ENCODE data around the gene PDP2. TPM values are rescaled to one million over a fixed set of nuclear protein-coding genes. Genes with fewer than 3 reads are reported as not detected.
A peak's percentile ranks its signal among the peaks of the same experiment; 100 is the strongest.

Gene PDP2, protein sequence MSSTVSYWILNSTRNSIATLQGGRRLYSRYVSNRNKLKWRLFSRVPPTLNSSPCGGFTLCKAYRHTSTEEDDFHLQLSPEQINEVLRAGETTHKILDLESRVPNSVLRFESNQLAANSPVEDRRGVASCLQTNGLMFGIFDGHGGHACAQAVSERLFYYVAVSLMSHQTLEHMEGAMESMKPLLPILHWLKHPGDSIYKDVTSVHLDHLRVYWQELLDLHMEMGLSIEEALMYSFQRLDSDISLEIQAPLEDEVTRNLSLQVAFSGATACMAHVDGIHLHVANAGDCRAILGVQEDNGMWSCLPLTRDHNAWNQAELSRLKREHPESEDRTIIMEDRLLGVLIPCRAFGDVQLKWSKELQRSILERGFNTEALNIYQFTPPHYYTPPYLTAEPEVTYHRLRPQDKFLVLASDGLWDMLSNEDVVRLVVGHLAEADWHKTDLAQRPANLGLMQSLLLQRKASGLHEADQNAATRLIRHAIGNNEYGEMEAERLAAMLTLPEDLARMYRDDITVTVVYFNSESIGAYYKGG
- 8.3 TPM for polyA plus RNA-seq (2013, experiment 1 of 2)
- 8.8 TPM for polyA plus RNA-seq (2013, experiment 2 of 2)

DNA sequence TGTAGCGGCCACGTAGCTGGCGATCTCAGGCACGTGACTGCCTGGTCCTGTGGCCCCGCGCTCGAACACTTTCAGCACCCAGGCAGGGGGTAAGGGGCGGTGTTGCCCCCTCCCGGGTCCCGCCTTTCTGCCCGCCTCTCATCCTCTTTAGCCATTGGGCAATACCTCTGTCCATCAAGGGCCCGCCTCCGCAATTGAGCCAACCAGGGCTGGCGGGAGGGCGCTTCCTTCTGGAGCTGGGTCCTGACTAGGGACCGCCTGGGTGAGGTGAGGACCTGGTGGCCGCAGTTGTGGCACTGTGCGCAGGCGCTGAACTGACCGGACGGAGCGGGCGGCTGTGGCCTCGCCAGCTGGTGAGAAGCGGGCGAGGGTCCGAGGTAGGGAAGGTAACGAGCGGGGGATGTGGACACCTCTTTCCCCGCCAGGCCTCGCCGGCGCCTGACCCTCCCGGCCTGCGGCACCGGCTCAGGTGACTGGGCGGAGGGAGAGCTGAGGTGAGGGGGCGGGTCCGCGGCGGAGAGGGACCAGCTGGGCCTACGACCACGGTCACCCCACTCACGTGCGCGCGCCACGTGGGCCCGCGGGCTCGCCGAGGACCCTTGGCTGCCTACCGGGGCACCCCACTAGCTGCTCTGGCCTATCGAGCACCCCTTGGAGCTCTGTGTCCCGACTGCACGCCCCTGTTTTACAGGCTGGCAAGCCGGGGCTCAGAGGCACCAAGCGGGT, at the start of gene PDP2:
PDP2 (plus strand) TSS at position 228 of the 726 bp plus-strand sequence. CDS start 3,770 bp downstream, outside the sequence.
- H3K9me3 ChIP-seq (replicated peaks in 1 of 2; ENCODE audit: control insufficient read depth in 2 of 2, insufficient read depth in 1 of 2, low read depth in 1 of 2, low read length in 2 of 2), result peaks cover 0 to 2% of the 10 kb centered on the region in 2 donors
- H2BK12ac ChIP-seq (ENCODE audit: low read length), result peak within 1 kb of the TSS; percentile 81
- peak within 1 kb of the TSS; percentile 92 for H3K14ac ChIP-seq (ENCODE audit: low read length)
- H2BK15ac ChIP-seq (ENCODE audit: low read length), result peak within 1 kb of the TSS; percentile 56
- peak within 1 kb of the TSS; percentile 93 for H3K4me2 ChIP-seq (ENCODE audit: insufficient read depth, low read length, poor library complexity, severe bottlenecking)
- H3K79me1 ChIP-seq (ENCODE audit: low read depth, low read length), result peaks cover 5% of the 10 kb centered on the region
- WGBS, 2 donors (ENCODE audit: extremely low coverage in 2 of 2, insufficient read length in 2 of 2, insufficient replicate concordance in 1 of 2), result no CpG with 5 or more reads among the region's 58 CpGs
- H2BK120ac ChIP-seq (ENCODE audit: low read depth, low read length), result no peak within 1 kb of the TSS
- H3K23ac ChIP-seq (ENCODE audit: low read depth, low read length, poor library complexity), result peak within 1 kb of the TSS; percentile 90
- no peak within 1 kb of the TSS for H2AK5ac ChIP-seq (ENCODE audit: low read depth, low read length)
- peak within 1 kb of the TSS; percentile 89 for H2AFZ ChIP-seq (ENCODE audit: low read length)
- peak within 1 kb of the TSS; percentile 54 to 89 for H3K4me3 ChIP-seq (ENCODE audit: low read length in 2 of 2)
- H3K9ac ChIP-seq (ENCODE audit: low read depth, low read length, poor library complexity), result peak within 1 kb of the TSS; percentile 75
- no peak within 1 kb of the TSS for H3K27ac ChIP-seq (replicated peaks; ENCODE audit: low read length)
- H4K8ac ChIP-seq (ENCODE audit: low read depth, low read length), result peak within 1 kb of the TSS; percentile 55
- H3K18ac ChIP-seq (ENCODE audit: low read length), result peak within 1 kb of the TSS; percentile 93
- H3K4me1 ChIP-seq (ENCODE audit: control insufficient read depth in 2 of 2, insufficient read depth in 1 of 2, low read depth in 1 of 2, low read length in 2 of 2), result peaks cover 5 to 7% of the 10 kb centered on the region in 2 donors
- H2BK5ac ChIP-seq (ENCODE audit: low read length), result peak within 1 kb of the TSS; percentile 15
- peak within 1 kb of the TSS; percentile 72 for H4K91ac ChIP-seq (ENCODE audit: low read depth, low read length, poor library complexity)
- DNase-seq (ENCODE audit: low spot score), result peak; percentile 94
- peaks cover 15 to 16% of the 10 kb centered on the region in 2 donors for H3K36me3 ChIP-seq (replicated peaks in 1 of 2; ENCODE audit: control insufficient read depth in 2 of 2, insufficient read depth in 2 of 2, low read length in 2 of 2)
- peak within 1 kb of the TSS; percentile 93 for H3K4ac ChIP-seq (ENCODE audit: low read length)
- H3K27me3 ChIP-seq (ENCODE audit: control insufficient read depth in 3 of 3, insufficient read depth in 3 of 3, low read depth in 1 of 3, low read length in 3 of 3), result no peaks in the 10 kb centered on the region

DNA sequence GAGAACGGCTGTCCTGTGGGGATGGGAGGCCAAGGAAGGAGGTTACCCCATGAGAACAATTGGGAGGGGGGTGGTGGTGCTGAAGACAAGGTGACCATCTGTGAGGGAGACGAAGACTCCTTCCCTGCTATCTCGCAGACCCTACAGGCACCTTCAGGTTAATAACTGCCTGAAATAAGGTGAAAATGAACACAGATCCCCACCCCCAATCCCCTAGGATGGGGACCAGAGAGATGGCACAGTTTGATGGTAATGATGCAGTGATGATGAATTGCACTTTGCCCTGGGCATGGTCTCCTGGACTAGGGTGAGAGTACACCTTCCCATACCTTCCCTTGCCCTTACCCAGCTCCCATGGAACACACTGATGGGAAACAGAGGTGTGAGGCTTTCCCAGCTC, 48.1 kb upstream of the PDP2 start:
- Histone ChIP-seq H3K36me3 (replicated peaks in 1 of 2; ENCODE audit: control insufficient read depth in 2 of 2, insufficient read depth in 2 of 2, low read length in 2 of 2) (peaks cover 6 to 24% of the 10 kb centered on the region in 2 donors), H2BK120ac (ENCODE audit: low read depth, low read length) (no peak overlapping the region), H3K18ac (ENCODE audit: low read length) (no peak overlapping the region), H3K79me1 (ENCODE audit: low read depth, low read length) (no peaks in the 10 kb centered on the region), H3K4ac (ENCODE audit: low read length) (no peak overlapping the region), H2BK12ac (ENCODE audit: low read length) (no peak overlapping the region), H3K14ac (ENCODE audit: low read length) (no peak overlapping the region), H3K9ac (ENCODE audit: low read depth, low read length, poor library complexity) (no peak overlapping the region), H3K27me3 (ENCODE audit: control insufficient read depth in 3 of 3, insufficient read depth in 3 of 3, low read depth in 1 of 3, low read length in 3 of 3) (peaks cover 0 to 30% (median 0%) of the 10 kb centered on the region in 3 experiments), H3K23ac (ENCODE audit: low read depth, low read length, poor library complexity) (no peak overlapping the region), H3K9me3 (replicated peaks in 1 of 2; ENCODE audit: control insufficient read depth in 2 of 2, insufficient read depth in 1 of 2, low read depth in 1 of 2, low read length in 2 of 2) (no peaks in the 10 kb centered on the region), H2BK15ac (ENCODE audit: low read length) (no peak overlapping the region), H3K4me3 (ENCODE audit: low read length in 2 of 2) (no peak overlapping the region), H2BK5ac (ENCODE audit: low read length) (no peak overlapping the region), H2AFZ (ENCODE audit: low read length) (no peak overlapping the region), H3K27ac (replicated peaks; ENCODE audit: low read length) (no peak overlapping the region), H4K91ac (ENCODE audit: low read depth, low read length, poor library complexity) (no peak overlapping the region), H2AK5ac (ENCODE audit: low read depth, low read length) (no peak overlapping the region), H3K4me1 (ENCODE audit: control insufficient read depth in 2 of 2, insufficient read depth in 1 of 2, low read depth in 1 of 2, low read length in 2 of 2) (peaks cover 5 to 7% of the 10 kb centered on the region in 2 donors), H4K8ac (ENCODE audit: low read depth, low read length) (no peak overlapping the region), H3K4me2 (ENCODE audit: insufficient read depth, low read length, poor library complexity, severe bottlenecking) (no peak overlapping the region)
- WGBS, 2 donors (ENCODE audit: extremely low coverage in 2 of 2, insufficient read length in 2 of 2, insufficient replicate concordance in 1 of 2), result no CpG with 5 or more reads among the region's 3 CpGs
- DNase-seq (ENCODE audit: low spot score), result no peak

DNA sequence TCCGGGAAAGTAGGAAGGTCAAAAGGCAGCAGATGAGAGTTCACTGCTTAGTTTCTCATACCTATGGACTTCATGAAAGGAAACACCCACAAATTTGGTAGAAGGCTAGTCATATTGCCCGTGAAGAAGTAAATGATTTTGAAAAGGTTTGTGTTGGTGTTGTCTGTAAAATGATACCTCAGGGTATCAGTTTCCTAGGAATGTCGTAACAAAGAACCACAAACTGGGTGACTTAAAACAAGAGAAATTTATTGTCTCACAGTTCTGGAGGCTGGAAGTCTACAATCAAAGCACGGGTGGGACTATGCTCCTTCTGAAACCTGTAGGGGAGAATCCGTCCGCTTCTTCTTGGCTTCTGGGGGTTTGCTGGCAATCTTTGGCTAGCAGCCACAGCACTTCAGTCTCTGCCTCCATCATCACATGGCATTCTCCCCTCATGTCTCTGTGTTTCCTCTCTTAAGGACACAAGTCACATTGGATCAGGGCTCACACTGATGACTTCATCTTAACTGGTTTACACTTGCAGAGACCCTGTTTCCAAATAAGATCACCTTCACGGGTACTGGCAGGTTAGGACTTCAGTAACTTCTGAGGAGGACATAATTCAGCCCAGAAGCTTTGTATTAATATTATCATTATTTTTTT, 47.5 kb upstream of the PDP2 start:
- Histone ChIP-seq H2BK120ac (ENCODE audit: low read depth, low read length) (no peak overlapping the region), H3K14ac (ENCODE audit: low read length) (no peak overlapping the region), H3K27me3 (ENCODE audit: control insufficient read depth in 3 of 3, insufficient read depth in 3 of 3, low read depth in 1 of 3, low read length in 3 of 3) (peaks cover 0 to 30% (median 0%) of the 10 kb centered on the region in 3 experiments), H3K79me1 (ENCODE audit: low read depth, low read length) (no peaks in the 10 kb centered on the region), H4K91ac (ENCODE audit: low read depth, low read length, poor library complexity) (no peak overlapping the region), H4K8ac (ENCODE audit: low read depth, low read length) (no peak overlapping the region), H3K27ac (replicated peaks; ENCODE audit: low read length) (no peak overlapping the region), H2BK12ac (ENCODE audit: low read length) (no peak overlapping the region), H2BK15ac (ENCODE audit: low read length) (no peak overlapping the region), H3K4ac (ENCODE audit: low read length) (no peak overlapping the region), H2AK5ac (ENCODE audit: low read depth, low read length) (no peak overlapping the region), H2BK5ac (ENCODE audit: low read length) (no peak overlapping the region), H3K4me2 (ENCODE audit: insufficient read depth, low read length, poor library complexity, severe bottlenecking) (no peak overlapping the region), H3K23ac (ENCODE audit: low read depth, low read length, poor library complexity) (no peak overlapping the region), H3K9me3 (replicated peaks in 1 of 2; ENCODE audit: control insufficient read depth in 2 of 2, insufficient read depth in 1 of 2, low read depth in 1 of 2, low read length in 2 of 2) (no peaks in the 10 kb centered on the region), H3K4me3 (ENCODE audit: low read length in 2 of 2) (no peak overlapping the region), H3K18ac (ENCODE audit: low read length) (no peak overlapping the region), H3K9ac (ENCODE audit: low read depth, low read length, poor library complexity) (no peak overlapping the region), H3K36me3 (replicated peaks in 1 of 2; ENCODE audit: control insufficient read depth in 2 of 2, insufficient read depth in 2 of 2, low read length in 2 of 2) (peaks cover 4 to 20% of the 10 kb centered on the region in 2 donors), H2AFZ (ENCODE audit: low read length) (no peak overlapping the region), H3K4me1 (ENCODE audit: control insufficient read depth in 2 of 2, insufficient read depth in 1 of 2, low read depth in 1 of 2, low read length in 2 of 2) (peaks cover 5 to 7% of the 10 kb centered on the region in 2 donors)
- WGBS, 2 donors (ENCODE audit: extremely low coverage in 2 of 2, insufficient read length in 2 of 2, insufficient replicate concordance in 1 of 2), result no CpG with 5 or more reads among the region's 7 CpGs
- no peak for DNase-seq (ENCODE audit: low spot score)

Measured in neuronal stem cell (in vitro differentiated cells).